ACHN (cell line): Measurements from ENCODE around the gene ABLIM2.

ENCODE experiments used
- DNase-seq: peaks from one replicate; pipeline ENCODE4 v3.0.0-alpha.2; 2015
- in situ Hi-C: cut with HindIII; loops from 2 replicates; pipeline ENCODE4 v1.10.0; 2017; ENCODE audit warnings: low sequenced_read_pairs, low pct_ligation_motif_present, low pct_unique_long_range_greater_than_20kb

The ABLIM2 gene

GRCh38 chr4:7993671-7994070 is 164.9 kb downstream of the ABLIM2 start:
- no peak for DNase-seq
- in situ Hi-C loops = no loop called here

- no peak for DNase-seq
- in situ Hi-C loops = no loop called here
Measured at GRCh38 chr4:7992846-7993245, 165.8 kb downstream of the ABLIM2 start.

DNA sequence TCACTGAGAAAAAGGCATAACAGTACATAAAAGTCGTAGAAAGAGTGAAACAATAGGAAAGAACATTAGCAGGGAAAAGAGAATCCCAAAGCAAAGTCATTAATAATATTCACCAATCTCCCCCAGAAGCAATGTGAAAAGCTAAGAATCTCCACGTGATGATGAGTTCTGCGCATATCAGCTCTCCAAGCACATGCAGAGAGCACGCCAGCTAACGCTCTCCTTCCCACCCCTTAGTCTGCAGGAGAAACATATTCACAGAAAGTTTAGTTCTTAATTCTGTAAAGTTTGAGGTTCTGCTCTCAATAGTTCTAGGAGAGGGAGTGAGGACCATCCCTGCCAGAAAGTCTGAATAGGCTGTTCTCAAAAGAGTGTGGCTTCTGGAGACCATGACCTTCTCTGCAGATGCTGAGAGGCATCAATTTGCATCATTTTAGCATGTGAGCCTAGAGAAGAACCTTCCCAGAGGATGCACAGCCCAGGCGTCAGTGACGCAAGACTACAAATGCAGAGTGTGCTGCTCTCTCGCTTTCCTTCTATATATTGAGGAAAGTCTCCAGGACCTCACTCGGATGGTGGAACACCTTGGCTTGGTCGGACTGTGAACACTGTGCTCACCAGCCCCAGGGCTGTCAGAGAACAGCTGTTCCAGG is 167.7 kb downstream of the ABLIM2 start:
- no peak for DNase-seq
- in situ Hi-C loops = no loop called here

GRCh38 chr4:7989654-7990053 is 169.0 kb downstream of the ABLIM2 start:
- no peak for DNase-seq
- in situ Hi-C loops = no loop called here

DNA sequence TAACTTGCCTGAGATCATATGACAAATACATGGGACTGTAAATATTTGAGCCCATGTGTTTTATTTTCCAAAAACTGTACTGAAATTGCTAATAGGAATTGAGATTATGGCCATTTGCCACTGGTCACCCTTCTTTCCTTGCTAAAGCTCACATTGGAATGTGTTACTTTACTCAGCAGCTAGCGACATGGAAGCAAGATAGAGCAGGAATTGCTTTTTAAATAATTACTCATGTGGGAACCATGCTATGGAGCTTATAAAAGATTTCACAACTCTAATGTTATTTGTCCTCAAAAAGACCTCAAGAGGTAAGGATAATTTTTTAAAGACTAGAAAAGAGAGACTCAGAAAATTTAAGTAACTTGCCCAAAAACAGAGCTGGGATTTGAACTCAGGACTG is 170.2 kb downstream of the ABLIM2 start:
- no peak for DNase-seq
- in situ Hi-C loops = no loop called here

DNA sequence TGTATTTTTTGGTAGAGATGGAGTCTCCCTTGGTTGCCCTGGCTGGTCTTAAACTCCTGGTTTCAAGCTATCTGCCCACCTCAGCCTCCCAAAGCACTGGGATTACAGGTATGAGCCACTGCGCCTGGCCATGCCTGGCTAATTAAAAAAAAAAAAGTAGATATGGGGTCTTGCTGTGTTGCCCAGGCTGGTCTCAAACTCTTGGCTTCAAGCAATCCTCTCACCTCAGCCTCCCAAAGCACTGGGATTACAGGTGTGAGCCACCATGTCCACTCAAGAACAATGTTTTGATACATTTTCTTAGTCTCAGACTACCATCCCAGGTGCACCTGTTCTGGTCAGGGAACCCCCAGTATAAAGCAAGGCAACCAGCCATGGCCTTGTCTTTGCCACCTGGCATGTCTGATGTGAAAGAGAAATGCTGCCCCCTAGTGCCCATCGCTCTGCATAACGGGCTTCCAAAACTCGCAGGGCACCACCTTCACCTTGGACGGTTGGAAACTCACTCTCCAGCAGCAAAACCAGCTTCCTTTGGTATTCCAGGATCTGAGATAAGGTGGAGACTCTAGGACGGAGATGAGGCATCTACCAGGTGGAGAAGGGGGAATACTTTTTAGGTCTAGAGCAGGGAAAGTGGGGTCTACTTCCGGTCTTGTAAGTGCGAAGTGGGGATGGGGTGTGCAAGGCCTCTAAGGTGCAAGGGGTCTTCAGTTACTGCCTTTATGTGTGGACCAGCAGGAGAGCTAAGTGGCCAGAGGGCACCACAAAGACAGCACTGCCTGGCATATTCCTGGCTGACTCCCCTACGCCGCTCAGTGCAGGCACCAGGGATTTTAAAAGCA is 171.2 kb downstream of the ABLIM2 start:
- in situ Hi-C loops = no loop called here
- DNase-seq = peak; percentile 64

GRCh38 chr4:7985891-7986441 is 172.6 kb downstream of the ABLIM2 start:
- in situ Hi-C loops = no loop called here
- no peak for DNase-seq

GRCh38 chr4:7985072-7985471 is 173.5 kb downstream of the ABLIM2 start:
- in situ Hi-C loops = no loop called here
- DNase-seq = no peak

DNA sequence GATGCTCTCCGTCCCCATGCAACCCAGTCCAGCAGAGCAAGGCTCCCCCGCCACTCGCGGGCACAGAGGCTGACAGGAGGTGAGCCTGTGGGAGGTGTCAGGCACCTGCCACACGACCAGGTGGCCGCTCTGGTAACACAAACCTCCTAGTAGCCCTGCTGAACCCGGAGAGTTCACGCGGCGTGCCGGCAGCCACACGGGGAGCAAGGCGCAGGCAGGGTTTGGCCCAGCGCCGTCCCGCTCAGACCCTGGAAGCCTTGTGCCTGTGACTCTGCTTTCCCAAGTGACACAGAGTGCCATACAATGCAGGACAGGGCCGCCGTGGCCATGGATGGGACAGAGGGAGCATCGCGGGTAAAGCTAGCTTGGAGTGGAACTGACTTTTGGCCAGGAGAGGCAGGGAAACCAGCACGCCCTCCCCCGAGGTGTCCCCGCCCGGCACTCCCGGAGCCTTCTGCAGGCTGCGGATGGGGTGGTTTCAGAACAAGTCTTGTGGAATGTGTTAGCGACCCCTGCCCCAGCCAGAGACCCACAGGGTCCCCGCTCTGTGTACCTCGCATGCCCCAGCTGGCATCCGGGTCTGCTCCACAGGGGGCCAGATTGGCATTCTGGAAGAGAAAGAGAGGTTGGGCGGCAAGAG is 174.2 kb downstream of the ABLIM2 start:
- in situ Hi-C loops = no loop called here
- no peak for DNase-seq

GRCh38 chr4:7983296-7983695 is 175.3 kb downstream of the ABLIM2 start:
- in situ Hi-C loops = no loop called here
- no peak for DNase-seq

GRCh38 chr4:7981738-7982394 is 176.7 kb downstream of the ABLIM2 start:
- in situ Hi-C loops = no loop called here
- DNase-seq = no peak

GRCh38 chr4:7980036-7980435 is 178.6 kb downstream of the ABLIM2 start:
- DNase-seq = no peak
- in situ Hi-C loops = no loop called here

- in situ Hi-C loops = no loop called here
- DNase-seq = no peak
Measured at GRCh38 chr4:7979652-7979968, 179.0 kb downstream of the ABLIM2 start.

- DNase-seq = no peak
- in situ Hi-C loops = no loop called here
Measured at GRCh38 chr4:7978907-7979651, 179.5 kb downstream of the ABLIM2 start.

DNA sequence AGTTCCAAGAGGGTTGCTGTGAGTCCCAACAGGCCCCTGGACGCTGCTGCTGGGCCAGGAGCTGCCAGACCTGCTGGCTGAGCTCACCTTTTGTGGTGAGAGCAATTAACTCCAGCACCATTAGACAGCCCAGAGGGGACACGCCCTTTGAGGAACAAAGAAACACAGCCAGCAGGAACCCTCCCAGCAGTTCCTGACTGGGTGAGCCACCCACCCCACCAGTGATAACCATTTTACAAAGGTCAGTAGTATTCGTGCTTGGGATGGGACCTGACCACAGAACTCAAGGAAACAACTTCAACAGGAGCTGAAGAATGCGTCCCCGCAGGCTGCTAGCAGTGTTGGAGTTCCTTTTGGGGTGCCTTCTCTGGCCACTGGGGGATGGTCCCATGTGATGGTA is 180.1 kb downstream of the ABLIM2 start:
- in situ Hi-C loops = no loop called here
- no peak for DNase-seq

GRCh38 chr4:7976634-7977033 is 182.0 kb downstream of the ABLIM2 start:
- in situ Hi-C loops = no loop called here
- no peak for DNase-seq

- in situ Hi-C loops = no loop called here
- no peak for DNase-seq
Measured at GRCh38 chr4:7976025-7976424, 182.6 kb downstream of the ABLIM2 start.

- no peak for DNase-seq
- in situ Hi-C loops = no loop called here
Measured at GRCh38 chr4:7974425-7974824, 184.2 kb downstream of the ABLIM2 start.
